ENCODE results near the gene SRPX2. TPM values are rescaled to one million over a fixed set of nuclear protein-coding genes. Genes with fewer than 3 reads are reported as not detected.

The SRPX2 gene
- total RNA-seq, result 17.9 and 79.9 TPM in 2 replicates

GRCh38 chrX:100643956-100644860 is at the start of gene SRPX2:
SRPX2 (plus strand) TSS chrX:100644199; CDS start chrX:100646323, 2,124 bp downstream.

GRCh38 chrX:100636321-100636991 is 7.5 kb upstream of the SRPX2 start, which contains the start of gene TSPAN6:
TSPAN6 (minus strand) TSS chrX:100636806; CDS start chrX:100636694, 112 bp downstream.

Other genes with a start within 250 kb of the SRPX2 start
- gene PCDH19, start 233.9 kb upstream of the SRPX2 start, total RNA-seq, result under 0.01 TPM in 2 replicates
- gene TNMD, start 59.3 kb upstream of the SRPX2 start, total RNA-seq, result not detected in 2 replicates
- gene TSPAN6, start 7.4 kb upstream of the SRPX2 start, total RNA-seq, result 26.2 and 28.2 TPM in 2 replicates
- gene SYTL4, start 87.9 kb downstream of the SRPX2 start, total RNA-seq, result 3.4 and 5.9 TPM in 2 replicates
- 14.4 and 20.0 TPM in 2 replicates for gene CSTF2, start 176.2 kb downstream of the SRPX2 start, total RNA-seq
- not detected in 2 replicates for gene NOX1, start 230.2 kb downstream of the SRPX2 start, total RNA-seq